Measurements from ENCODE around the gene SRGAP3.
"Not testable (repeated sequence)": the region's sequence is repeated elsewhere in the genome, so short reads cannot be mapped to it uniquely, and the experiment has no call there.

Gene SRGAP3
- 8.1 reads per million, percentile 28 among the genes with 10 or more reads in this experiment for total RNA-seq

DNA sequence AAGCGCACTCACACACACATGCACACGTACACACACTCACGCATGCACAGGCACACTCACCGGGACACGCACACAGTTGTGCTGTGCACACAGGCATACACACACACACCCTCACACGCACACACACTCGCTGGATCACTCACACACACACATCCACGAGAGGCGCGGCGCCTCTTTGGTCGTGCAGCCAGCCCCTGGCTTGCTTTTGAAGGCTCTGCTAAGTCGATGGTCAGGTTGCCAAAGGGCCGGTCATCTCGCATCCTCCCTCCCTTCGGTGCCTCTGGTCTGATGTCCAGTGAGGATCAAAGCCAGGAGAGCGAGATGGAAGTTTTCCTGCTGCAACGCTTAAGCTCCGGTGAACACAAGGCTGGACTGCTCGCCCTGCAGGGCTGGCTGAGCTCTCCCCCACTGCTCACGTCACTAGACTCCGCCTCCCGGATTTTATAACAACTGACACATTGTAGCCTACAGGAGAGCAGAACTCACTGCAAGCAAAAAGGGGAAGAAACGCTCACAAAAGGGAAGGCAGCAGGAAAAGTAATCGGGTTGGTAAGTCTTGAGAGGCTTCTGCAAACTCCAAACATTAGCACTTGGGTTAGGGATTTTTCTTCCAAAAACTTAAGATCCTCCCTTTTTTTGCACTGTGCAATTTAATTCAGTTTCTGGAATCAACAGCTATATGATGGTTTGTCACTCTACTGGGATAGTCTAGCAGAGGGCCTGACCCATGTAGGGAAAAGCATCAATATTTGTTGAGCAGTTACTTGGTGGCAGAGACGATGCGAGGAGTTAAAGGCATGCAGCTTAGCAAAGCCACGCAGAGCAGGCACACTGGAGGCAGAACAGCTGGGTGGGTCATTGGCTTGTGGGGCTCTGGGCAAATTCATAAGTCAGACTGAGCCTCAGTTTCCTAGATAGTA lies at the start of gene SRGAP3:
Gene SRGAP3 (minus strand): TSS at position 374 of the 920 bp plus-strand sequence. CDS start 695 bp downstream, outside the sequence.
- peak; percentile 59 for DNase-seq

- no peak for DNase-seq
Measured at GRCh38 chr3:9298236-9298635, 48.8 kb upstream of the SRGAP3 start.

GRCh38 chr3:9296241-9296640 lies 46.8 kb upstream of the SRGAP3 start:
- DNase-seq, result no peak

- DNase-seq, result no peak
Measured at GRCh38 chr3:9295007-9295406, 45.6 kb upstream of the SRGAP3 start.

DNA sequence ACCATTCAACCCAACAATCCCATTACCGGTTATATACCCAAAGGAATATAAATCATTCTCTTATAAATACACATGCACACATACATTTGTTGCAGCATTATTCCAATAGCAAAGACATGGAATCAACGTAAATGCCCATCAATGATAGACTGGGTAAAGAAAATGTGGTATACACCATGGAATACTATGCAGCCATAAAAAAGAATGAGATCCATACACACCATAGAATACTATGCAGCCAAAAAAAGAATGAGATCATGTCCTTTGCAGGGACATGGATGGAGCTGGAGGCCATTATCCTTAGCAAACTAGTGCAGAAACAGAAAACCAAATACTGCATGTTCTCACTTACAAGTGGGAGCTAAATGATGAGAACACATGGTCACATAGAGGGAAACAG lies 44.5 kb upstream of the SRGAP3 start:
- DNase-seq, result not testable (repeated sequence)

DNA sequence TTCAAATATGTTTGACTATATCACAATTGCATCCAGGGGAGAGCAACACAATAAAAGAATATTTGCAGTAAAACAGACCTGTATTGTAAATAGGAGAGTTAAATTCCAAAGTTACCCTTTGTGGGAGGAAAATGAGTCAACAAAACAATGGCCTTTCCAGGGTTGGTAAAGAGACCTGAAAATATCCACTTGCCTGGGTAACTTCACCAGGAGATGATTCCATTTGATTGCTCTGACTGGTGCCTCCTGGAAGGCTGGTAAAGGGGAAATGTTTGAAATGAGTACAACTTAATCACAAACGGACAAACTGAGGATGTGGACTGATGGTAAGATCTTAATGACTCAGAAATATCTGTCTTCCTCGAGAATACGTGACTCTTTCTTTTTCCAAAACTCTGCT lies 43.6 kb upstream of the SRGAP3 start:
- no peak for DNase-seq

DNA sequence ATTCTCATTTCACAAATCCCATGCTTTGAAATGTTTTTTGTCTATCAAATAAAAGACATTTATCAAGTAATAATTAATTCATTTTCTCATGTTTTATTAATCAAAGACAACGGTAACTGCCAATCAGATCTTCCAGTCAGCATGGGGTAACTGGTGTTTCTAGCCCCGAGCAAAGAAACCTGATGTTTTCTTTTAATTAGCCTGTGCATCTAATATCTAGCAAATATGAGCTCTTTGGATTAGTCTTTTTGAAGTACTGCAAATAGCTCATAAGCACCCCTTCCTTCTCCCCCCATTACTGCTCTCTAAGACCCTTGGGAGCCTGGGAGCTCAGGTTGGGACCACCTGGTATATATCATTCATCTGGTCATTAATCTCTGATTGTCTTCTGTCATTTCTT lies 43.1 kb upstream of the SRGAP3 start:
- DNase-seq, result no peak

DNA sequence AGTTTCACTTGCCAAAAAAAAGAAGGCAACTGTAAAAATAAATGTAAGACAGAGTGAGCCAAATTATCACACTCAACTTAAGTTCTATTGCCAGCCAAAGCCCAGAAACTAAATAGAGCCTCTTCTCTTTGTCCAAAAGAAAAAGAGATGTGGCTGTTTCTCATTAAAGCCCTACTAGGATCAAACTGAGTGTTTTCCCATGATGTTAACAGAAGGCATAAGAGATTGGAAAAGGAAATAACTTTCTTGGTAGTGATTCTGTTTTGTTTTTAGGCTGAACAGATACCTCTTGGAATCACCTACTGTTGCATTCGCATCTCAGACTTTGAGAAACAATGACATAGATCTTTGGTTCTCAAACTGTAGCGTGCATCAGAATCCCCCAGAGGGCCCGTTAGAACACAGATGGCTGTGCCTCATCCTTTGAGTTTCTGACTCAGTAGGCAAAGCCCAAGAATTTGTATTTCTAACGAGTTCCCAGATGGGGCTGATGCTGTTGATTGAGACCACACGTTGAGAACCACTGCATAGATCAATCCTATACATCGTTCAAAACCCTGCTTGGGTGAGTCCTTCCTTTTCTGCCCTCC lies 42.5 kb upstream of the SRGAP3 start:
- no peak for DNase-seq

DNA sequence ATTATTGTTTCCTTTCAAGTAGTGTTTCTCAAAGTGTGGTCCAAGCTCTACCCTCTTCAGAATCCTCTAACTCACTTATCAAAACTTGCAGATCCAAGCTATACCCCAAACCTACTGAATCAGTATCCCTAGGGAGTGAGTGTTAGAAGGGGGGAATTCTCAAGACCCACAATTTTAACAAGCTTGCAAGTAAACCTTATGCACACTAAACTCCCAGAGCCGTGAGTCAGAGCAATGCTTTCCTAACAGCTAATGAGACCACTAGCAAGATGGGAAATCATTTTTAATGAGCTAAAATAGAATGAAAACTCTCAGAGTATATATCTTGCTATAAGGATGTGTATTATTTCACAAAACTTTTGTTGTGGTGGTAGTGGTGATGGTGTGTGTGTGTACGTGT lies 41.1 kb upstream of the SRGAP3 start:
- DNase-seq, result no peak

GRCh38 chr3:9281533-9281932 lies 32.1 kb upstream of the SRGAP3 start:
- DNase-seq, result not testable (repeated sequence)

DNA sequence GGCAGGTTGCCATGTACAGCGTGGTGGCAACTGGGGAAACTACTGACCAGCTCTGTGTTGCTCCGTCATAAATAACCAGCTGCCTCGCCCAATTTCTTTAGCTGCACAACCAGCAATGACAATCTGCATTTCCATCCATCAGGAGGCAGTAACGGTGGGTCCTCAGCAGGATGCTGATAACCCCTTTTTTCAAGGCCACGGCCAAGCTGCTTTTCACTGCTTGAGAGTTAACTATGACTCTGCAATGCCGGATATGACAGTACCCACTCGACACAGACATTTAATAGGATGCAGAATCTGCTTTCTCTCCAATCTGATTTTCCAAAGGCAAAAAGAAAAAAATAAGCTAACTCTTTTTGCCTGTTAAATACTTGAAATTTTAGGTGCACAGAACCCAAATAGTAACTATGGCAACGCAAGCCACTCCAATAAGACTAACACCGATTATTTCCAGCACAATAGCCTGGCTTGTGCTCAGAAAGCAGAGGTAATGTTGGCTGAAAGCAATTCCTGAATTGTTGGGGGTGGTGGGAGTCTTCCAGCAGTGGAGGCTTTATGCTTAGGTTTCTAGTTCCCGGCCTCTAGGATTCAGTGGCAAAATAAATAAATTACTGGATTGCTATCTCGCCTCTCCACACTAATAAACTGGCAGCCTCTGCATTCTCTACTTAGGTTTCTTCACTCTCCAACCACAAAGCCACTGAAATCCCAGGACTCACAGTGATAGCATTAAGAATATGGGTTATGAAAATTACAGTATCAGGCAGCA lies 31.2 kb upstream of the SRGAP3 start:
- DNase-seq, result no peak

DNA sequence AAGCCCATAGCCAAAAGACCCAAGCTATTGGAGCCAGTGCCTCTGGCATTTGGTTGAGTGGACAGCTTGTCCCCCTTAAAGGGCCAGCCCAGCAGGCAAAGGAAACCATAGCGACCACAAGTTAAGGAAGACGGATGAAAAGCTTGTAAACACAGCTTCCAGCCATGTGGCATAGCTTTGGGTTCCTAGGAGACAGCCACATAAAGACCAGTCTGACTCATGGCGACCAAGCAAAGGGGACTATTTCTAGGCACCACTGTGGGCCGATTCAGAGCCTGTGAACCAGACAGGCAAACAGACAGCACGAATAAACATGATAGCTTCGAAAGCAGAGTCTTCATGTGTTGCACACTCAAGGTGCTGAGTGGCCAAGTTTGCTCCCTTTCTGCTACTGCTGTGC lies 30.5 kb upstream of the SRGAP3 start:
- no peak for DNase-seq

GRCh38 chr3:9278498-9278897 lies 29.1 kb upstream of the SRGAP3 start:
- no peak for DNase-seq

GRCh38 chr3:9278085-9278484 lies 28.6 kb upstream of the SRGAP3 start:
- DNase-seq, result no peak

DNA sequence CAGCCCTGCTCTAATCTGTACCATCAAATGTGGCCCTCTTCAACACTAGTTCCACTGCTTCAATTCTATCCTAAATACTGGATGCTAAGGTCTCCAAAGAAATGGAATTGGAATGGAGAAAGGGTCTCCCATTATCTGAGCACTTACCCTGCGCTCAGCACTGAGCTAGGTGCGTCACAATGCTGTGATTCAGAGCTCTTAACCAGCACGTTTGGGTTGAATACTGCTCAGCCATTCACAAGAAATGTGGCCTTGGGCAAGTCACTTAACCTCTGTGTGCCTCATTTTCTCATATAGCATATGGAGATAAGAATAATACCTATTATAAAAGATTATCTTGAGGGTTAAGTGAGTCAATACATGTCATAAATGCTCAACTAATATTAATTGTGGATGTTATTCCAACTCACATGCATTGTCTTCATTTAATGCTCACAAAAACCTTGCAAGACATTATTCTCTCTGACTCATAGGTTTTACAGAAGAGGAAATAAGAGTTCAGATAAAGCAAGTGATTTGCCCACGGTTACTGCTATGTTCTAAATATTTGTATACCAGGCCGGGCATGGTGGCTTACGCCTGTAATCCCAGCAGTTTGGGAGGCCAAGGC lies 27.4 kb upstream of the SRGAP3 start:
- no peak for DNase-seq

DNA sequence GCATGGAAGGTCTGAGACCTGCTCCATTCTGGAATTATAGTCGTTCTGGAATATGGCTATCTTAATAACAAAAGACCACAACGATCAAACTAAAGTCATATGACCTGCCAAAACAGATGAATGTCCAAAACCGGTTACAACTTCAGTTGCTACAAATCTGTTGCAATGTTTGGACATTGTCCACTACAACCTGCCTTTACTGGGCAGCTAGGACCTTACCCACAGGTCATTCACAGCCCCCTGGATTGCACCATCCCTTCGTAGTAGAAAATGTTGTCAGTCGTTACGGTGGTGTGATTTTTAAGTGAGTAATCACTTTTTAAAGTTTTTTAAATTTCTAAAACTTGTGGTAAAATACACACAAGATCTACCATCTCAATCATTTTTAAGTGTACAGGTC lies 22.5 kb upstream of the SRGAP3 start:
- DNase-seq, result no peak

- DNase-seq, result no peak
Measured at GRCh38 chr3:9270704-9271103, 21.3 kb upstream of the SRGAP3 start.

GRCh38 chr3:9266716-9267115 lies 17.3 kb upstream of the SRGAP3 start:
- DNase-seq, result no peak

DNA sequence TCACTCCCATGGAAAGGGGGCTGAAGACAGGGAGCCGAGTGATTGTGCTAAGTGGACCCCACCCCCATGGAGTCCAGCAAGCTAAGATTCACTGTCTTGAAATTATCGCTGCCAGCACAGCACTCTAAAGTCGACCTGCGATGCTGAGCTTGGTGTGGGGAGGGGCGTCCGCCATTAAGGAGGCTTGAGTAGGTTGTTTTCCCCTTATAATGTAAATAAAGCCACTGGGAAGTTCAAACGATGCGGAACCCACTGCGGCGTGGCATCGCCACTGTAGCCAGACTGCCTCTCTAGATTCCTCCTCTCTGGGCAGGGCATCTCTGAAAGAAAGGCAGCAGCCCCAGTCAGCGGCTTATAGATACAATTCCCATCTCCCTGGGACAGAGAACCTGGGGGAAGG lies 10.9 kb upstream of the SRGAP3 start:
- DNase-seq, result no peak

GRCh38 chr3:9257092-9257491 lies 7.6 kb upstream of the SRGAP3 start:
- DNase-seq, result no peak

- no peak for DNase-seq
Measured at GRCh38 chr3:9255976-9256375, 6.5 kb upstream of the SRGAP3 start.

DNA sequence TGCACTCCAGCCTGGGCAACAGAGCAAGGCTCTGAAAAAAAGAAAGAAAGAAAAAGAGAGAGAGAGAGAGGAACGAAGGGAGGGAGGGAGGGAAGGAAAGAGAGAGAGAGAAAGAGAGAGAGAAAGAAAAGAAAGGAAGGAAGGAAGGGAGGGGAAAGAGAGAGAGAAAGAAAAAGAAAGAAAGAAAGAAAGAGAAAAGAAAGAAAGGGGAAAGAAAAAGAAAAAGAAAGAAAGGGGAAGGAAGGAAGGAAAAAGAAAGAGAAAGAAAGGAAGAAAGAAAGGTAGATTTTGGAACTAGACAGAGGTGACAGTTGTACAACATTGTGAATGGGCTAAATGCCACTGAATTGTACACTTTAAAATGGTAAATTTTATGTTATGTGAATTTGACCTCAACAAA lies 5.3 kb upstream of the SRGAP3 start:
- no peak for DNase-seq

- no peak for DNase-seq
Measured at GRCh38 chr3:9253327-9253726, 3.9 kb upstream of the SRGAP3 start.
